ENCODE results near the gene OSBPL10.

DNA sequence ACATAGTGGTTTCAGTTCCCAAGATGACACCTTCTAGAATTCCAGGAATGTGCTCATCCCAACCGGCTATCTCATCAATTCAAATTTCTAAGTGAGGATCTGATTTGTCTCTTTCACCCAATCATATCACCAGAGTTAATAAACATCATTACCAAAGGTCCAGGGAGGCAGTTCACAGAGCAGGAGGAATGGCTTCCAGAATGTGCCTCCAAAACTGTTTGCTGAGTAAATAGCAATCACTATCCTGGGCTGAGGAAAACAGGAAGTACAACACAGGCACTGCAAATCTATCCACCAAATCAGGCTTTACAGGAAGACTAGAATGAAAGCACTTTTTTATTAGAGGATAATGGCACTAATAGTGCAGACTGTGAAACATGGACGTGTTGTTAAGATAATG is 61.5 kb downstream of the OSBPL10 start:
- TF ChIP-seq, protein P1, sequence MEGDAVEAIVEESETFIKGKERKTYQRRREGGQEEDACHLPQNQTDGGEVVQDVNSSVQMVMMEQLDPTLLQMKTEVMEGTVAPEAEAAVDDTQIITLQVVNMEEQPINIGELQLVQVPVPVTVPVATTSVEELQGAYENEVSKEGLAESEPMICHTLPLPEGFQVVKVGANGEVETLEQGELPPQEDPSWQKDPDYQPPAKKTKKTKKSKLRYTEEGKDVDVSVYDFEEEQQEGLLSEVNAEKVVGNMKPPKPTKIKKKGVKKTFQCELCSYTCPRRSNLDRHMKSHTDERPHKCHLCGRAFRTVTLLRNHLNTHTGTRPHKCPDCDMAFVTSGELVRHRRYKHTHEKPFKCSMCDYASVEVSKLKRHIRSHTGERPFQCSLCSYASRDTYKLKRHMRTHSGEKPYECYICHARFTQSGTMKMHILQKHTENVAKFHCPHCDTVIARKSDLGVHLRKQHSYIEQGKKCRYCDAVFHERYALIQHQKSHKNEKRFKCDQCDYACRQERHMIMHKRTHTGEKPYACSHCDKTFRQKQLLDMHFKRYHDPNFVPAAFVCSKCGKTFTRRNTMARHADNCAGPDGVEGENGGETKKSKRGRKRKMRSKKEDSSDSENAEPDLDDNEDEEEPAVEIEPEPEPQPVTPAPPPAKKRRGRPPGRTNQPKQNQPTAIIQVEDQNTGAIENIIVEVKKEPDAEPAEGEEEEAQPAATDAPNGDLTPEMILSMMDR (conservative IDR thresholded peaks at IDR 0.05; ENCODE audit: low read length), result no peak
- TF ChIP-seq EZH2phosphoT487 (IDR thresholded peaks at IDR 0.05; ENCODE audit: borderline replicate concordance, low read depth, low read length), result no peak
